Measurements from ENCODE around the gene SLC4A11.

DNA sequence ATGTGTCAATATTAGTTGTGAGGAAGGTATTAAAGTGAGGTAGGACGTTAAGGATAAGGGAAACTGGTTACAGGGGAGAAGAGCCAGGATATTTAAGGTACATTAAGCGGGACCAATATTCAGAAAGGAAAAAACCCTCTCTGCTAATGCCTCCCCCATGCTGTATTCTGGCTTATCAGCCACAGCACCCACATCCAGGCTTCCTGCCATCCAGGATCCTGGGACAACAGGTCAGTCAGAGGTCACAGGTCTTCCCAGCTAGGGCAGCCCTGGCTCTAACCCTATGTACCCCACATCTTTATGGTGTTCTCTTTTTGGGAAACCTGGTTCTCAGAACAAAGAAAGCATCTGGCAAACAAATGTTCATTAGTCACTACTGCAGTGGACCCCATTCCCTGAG lies 39.8 kb downstream of the SLC4A11 start:
- TF ChIP-seq, protein P1, sequence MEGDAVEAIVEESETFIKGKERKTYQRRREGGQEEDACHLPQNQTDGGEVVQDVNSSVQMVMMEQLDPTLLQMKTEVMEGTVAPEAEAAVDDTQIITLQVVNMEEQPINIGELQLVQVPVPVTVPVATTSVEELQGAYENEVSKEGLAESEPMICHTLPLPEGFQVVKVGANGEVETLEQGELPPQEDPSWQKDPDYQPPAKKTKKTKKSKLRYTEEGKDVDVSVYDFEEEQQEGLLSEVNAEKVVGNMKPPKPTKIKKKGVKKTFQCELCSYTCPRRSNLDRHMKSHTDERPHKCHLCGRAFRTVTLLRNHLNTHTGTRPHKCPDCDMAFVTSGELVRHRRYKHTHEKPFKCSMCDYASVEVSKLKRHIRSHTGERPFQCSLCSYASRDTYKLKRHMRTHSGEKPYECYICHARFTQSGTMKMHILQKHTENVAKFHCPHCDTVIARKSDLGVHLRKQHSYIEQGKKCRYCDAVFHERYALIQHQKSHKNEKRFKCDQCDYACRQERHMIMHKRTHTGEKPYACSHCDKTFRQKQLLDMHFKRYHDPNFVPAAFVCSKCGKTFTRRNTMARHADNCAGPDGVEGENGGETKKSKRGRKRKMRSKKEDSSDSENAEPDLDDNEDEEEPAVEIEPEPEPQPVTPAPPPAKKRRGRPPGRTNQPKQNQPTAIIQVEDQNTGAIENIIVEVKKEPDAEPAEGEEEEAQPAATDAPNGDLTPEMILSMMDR (conservative IDR thresholded peaks at IDR 0.05; ENCODE audit: low read depth in 2 of 2), result no peak
- TF ChIP-seq POLR2AphosphoS5 (IDR thresholded peaks at IDR 0.05; ENCODE audit: low read depth) (no peak), EZH2phosphoT487 (IDR thresholded peaks at IDR 0.05; ENCODE audit: unreplicated experiment) (no peak), ZNF331 (CRISPR knock-in tag; IDR thresholded peaks at IDR 0.05; ENCODE audit: low read depth) (no peak), CREB1 (CRISPR knock-in tag; IDR thresholded peaks at IDR 0.05; ENCODE audit: low read depth) (no peak), EZH2 (IDR thresholded peaks at IDR 0.05; ENCODE audit: low read depth, unreplicated experiment) (no peak)
- TF ChIP-seq, protein P2, sequence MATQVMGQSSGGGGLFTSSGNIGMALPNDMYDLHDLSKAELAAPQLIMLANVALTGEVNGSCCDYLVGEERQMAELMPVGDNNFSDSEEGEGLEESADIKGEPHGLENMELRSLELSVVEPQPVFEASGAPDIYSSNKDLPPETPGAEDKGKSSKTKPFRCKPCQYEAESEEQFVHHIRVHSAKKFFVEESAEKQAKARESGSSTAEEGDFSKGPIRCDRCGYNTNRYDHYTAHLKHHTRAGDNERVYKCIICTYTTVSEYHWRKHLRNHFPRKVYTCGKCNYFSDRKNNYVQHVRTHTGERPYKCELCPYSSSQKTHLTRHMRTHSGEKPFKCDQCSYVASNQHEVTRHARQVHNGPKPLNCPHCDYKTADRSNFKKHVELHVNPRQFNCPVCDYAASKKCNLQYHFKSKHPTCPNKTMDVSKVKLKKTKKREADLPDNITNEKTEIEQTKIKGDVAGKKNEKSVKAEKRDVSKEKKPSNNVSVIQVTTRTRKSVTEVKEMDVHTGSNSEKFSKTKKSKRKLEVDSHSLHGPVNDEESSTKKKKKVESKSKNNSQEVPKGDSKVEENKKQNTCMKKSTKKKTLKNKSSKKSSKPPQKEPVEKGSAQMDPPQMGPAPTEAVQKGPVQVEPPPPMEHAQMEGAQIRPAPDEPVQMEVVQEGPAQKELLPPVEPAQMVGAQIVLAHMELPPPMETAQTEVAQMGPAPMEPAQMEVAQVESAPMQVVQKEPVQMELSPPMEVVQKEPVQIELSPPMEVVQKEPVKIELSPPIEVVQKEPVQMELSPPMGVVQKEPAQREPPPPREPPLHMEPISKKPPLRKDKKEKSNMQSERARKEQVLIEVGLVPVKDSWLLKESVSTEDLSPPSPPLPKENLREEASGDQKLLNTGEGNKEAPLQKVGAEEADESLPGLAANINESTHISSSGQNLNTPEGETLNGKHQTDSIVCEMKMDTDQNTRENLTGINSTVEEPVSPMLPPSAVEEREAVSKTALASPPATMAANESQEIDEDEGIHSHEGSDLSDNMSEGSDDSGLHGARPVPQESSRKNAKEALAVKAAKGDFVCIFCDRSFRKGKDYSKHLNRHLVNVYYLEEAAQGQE (IDR thresholded peaks at IDR 0.05; ENCODE audit: unreplicated experiment), result no peak
- TF ChIP-seq, protein P3, sequence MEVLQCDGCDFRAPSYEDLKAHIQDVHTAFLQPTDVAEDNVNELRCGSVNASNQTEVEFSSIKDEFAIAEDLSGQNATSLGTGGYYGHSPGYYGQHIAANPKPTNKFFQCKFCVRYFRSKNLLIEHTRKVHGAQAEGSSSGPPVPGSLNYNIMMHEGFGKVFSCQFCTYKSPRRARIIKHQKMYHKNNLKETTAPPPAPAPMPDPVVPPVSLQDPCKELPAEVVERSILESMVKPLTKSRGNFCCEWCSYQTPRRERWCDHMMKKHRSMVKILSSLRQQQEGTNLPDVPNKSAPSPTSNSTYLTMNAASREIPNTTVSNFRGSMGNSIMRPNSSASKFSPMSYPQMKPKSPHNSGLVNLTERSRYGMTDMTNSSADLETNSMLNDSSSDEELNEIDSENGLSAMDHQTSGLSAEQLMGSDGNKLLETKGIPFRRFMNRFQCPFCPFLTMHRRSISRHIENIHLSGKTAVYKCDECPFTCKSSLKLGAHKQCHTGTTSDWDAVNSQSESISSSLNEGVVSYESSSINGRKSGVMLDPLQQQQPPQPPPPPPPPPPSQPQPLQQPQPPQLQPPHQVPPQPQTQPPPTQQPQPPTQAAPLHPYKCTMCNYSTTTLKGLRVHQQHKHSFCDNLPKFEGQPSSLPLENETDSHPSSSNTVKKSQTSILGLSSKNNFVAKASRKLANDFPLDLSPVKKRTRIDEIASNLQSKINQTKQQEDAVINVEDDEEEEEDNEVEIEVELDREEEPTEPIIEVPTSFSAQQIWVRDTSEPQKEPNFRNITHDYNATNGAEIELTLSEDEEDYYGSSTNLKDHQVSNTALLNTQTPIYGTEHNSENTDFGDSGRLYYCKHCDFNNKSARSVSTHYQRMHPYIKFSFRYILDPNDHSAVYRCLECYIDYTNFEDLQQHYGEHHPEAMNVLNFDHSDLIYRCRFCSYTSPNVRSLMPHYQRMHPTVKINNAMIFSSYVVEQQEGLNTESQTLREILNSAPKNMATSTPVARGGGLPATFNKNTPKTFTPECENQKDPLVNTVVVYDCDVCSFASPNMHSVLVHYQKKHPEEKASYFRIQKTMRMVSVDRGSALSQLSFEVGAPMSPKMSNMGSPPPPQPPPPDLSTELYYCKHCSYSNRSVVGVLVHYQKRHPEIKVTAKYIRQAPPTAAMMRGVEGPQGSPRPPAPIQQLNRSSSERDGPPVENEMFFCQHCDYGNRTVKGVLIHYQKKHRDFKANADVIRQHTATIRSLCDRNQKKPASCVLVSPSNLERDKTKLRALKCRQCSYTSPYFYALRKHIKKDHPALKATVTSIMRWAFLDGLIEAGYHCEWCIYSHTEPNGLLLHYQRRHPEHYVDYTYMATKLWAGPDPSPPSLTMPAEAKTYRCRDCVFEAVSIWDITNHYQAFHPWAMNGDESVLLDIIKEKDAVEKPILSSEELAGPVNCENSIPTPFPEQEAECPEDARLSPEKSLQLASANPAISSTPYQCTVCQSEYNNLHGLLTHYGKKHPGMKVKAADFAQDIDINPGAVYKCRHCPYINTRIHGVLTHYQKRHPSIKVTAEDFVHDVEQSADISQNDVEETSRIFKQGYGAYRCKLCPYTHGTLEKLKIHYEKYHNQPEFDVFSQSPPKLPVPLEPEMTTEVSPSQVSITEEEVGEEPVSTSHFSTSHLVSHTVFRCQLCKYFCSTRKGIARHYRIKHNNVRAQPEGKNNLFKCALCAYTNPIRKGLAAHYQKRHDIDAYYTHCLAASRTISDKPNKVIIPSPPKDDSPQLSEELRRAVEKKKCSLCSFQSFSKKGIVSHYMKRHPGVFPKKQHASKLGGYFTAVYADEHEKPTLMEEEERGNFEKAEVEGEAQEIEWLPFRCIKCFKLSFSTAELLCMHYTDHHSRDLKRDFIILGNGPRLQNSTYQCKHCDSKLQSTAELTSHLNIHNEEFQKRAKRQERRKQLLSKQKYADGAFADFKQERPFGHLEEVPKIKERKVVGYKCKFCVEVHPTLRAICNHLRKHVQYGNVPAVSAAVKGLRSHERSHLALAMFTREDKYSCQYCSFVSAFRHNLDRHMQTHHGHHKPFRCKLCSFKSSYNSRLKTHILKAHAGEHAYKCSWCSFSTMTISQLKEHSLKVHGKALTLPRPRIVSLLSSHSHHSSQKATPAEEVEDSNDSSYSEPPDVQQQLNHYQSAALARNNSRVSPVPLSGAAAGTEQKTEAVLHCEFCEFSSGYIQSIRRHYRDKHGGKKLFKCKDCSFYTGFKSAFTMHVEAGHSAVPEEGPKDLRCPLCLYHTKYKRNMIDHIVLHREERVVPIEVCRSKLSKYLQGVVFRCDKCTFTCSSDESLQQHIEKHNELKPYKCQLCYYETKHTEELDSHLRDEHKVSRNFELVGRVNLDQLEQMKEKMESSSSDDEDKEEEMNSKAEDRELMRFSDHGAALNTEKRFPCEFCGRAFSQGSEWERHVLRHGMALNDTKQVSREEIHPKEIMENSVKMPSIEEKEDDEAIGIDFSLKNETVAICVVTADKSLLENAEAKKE (CRISPR knock-in tag; IDR thresholded peaks at IDR 0.05), result no peak
- TF ChIP-seq, protein P4, sequence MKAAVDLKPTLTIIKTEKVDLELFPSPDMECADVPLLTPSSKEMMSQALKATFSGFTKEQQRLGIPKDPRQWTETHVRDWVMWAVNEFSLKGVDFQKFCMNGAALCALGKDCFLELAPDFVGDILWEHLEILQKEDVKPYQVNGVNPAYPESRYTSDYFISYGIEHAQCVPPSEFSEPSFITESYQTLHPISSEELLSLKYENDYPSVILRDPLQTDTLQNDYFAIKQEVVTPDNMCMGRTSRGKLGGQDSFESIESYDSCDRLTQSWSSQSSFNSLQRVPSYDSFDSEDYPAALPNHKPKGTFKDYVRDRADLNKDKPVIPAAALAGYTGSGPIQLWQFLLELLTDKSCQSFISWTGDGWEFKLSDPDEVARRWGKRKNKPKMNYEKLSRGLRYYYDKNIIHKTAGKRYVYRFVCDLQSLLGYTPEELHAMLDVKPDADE (IDR thresholded peaks at IDR 0.05), result no peak

Data from GM23338 (cell line).